ENCODE measurements around the gene AFAP1. TPM values are rescaled to one million over a fixed set of nuclear protein-coding genes. Genes with fewer than 3 reads are reported as not detected.

AFAP1 gene
- polyA plus RNA-seq, 4 donors: 20.0 to 45.8 (median 26.3) TPM

DNA sequence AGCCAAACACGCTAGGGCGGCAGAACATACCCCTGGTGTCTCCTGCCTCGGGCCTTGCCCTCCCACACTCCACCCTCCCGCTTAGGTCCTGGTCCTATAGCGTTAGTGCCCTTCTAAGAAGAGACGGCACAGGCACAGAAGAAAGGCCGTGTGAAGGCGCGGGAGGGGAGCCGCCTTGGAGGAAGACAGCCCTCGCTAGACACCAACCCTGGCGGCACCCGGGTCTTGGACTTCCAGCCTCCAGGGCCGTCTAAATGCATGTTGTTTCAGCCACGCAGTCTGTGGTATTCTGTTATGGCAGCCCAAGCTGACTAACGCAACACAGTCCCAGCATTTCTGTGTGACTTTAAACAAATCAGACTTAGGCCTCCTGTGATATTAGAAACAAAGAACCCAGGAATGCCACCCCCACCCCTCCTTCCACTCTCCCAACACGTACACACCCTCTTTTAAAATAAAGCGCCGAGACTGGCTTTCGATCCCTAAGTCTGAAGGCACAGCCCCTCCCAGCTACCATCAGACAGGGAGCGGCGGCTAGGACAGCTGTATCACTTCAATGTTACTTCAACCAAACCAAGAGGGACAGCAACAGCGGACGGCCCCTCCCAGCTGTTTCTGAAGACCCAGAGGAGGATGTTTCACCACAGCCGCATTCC, 128.0 kb downstream of the AFAP1 start:
- DNase-seq (ENCODE audit: low read depth in 4 of 4, low spot score in 3 of 4): peak in 1 of 4 donors; percentile 74

DNA sequence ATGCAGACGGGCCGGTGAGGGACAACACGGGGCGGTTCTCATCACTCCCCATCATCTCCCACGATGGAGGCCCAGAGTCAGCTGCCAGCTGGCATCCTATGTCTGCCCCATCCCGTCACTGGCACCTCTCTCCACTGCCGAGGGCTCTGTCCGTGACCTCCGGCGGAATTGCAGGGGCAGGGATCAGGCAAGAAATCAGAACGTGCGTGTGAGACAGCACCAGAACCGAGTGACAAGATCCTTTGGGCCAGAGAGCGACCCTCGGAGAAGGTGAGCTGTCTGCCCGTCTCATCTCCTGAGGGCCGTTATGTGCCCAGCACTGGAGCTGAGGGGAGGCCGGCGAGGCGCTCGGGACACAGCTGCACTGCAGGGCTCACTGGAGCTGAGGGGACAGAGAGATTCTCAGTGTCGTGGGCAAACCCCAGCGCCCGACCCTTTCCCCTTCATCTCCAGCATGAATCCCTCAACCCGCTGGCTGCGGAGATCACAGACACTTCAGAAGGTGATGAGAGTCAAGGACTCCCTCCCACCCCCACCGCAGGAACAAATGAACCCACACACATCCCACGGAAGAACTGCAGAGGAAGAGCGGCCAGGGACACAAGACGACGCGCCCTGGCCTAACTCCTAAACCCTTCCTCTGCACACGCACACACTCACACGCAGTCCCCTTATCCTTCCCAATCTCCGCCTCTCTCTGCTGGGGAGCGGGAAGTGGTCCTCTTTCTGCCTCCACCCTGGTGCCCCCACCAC, 128.7 kb downstream of the AFAP1 start:
- no peak for DNase-seq (ENCODE audit: low read depth in 4 of 4, low spot score in 3 of 4)

DNA sequence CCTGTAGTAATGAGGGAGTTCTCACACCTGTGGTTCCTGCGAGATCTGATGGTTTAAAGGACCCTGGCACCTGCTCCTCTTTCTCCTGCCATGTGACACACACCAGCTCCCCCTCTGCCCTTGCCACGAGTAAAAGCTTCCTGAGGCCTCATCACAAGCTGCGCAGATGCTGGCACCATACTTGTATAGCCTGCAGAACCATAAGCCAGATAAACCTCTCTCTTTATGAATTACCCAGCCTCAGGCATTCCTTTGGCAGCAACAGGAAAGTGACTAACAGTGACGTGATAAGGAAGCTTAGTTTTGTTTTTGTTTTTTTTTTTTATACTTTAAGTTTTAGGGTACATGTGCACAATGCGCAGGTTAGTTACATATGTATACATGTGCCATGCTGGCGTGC, 130.9 kb downstream of the AFAP1 start:
- DNase-seq (ENCODE audit: low read depth in 4 of 4, low spot score in 3 of 4): no peak

DNA sequence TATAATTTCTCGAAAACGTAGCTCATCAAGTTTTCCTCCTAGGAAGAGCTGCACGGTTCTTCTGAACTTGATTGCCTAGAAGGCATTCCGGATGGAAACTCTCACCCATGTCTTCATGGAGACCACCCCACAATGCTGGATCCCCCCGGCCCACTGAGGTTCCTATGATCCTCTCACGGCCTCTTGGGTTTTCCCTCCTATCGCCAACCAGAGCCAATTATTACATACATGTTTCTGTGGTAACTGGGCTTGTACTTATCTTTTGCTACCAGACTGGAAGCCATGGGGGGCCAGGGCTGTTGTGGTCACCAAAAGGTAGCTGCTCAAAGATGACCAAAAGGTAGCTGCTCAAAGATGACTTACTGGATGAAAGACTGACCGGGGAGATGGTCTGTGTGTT, 131.5 kb downstream of the AFAP1 start:
- DNase-seq (ENCODE audit: low read depth in 4 of 4, low spot score in 3 of 4): no peak

DNA sequence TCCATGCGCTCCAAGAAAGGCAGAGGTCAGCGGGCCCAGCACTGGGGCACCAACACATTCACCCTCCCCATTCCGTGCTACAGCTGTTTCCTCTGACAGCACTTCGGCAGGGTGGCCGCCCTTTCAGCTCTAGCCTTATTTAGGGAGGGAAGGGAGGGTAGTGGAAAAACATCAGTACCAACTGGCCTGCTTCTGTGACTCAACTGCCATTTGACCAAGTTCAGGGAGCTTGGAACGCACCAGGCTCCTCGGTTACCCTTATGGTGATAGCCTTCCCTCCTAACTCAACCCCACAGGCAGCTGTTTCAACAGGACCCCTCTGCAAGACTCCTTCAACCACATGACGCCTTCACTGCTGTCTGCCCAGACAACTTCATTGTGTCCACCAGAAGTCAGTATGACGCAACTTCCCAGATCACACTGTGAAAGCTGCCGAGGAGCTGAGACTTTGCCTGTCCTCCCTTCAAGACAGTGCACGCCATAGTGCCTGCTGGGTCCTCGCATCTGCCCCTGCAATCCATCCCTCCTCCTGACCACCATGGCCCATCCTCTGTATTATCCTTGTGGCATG, 132.2 kb downstream of the AFAP1 start:
- DNase-seq (ENCODE audit: low read depth in 4 of 4, low spot score in 3 of 4): no peak

DNA sequence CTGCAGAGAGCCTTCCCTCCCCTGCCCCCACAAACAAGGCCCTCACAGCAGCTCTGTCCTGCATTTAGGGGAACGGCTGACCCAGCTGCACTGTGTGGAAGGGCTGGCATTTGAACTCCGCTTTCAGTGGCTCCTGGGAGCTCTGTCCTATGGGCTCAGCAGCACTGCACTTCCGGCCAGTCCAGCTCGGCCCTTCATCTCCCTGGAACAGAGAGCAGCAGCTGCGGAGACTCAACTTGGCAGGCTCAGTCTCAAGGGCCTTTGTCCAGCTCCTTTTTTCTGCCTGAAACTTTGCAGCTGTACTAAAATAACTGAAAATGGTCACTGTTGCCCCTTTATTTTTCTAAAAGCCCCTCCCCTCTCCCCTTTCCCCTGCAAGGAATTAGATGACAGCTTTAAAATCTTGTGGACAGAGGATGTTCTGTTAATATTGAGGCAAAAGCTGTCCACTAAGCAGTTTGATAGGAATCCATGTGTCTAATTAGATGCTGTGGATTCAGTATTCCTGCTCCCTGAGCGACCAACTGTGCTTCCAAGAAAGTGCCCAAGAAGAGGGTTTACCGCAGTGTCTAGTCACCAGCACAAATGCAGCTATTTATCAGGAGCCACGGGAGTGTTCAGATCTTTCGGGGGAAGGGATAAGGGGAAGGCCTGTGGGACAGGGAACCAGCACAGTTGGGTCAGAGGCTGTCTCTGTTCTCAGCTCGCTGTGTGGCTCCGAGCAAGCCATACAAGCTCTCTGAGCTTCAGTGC, 133.1 kb downstream of the AFAP1 start:
- peak in 3 of 4 donors; percentile 75 to 88 (median 84) for DNase-seq (ENCODE audit: low read depth in 4 of 4, low spot score in 3 of 4)

DNA sequence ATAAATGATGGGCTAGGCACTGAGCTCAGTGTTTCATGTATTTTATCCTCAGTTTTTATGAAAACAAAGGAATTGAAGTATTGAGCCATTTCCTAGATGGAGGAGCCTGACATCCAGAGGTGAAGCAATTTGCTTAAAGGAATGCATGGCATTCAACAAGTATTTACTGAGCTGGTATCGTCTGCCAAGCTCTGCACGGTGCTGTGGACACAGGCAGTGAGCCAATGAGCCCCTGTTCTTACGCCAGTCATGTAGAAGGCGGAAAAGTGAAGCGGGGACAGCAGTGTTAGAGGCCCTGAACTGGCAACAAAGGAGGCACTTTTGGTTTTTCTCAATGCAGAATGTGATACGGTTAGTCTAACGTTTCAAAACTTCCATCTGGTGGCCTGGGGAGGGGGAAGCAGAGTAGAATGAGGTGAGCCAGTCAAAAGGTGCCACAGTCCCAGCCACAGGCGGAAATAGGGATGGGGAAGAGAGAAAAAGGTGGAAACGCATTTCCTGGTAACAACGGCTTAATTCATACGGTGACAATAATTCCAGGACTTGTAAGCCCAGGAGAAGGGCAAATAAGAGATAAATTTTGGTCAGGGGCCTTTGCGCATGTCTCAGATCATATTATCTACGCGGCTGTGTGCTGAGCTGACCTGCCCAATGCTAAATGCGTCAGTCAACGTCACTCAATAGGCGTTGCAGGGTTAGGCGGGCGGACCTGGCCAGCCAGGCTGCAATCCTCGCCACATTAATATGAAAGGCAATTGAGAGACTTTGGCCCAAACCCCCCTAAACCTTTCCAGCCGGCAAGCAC, 133.9 kb downstream of the AFAP1 start:
- peak in 1 of 4 donors; percentile 66 for DNase-seq (ENCODE audit: low read depth in 4 of 4, low spot score in 3 of 4)

DNA sequence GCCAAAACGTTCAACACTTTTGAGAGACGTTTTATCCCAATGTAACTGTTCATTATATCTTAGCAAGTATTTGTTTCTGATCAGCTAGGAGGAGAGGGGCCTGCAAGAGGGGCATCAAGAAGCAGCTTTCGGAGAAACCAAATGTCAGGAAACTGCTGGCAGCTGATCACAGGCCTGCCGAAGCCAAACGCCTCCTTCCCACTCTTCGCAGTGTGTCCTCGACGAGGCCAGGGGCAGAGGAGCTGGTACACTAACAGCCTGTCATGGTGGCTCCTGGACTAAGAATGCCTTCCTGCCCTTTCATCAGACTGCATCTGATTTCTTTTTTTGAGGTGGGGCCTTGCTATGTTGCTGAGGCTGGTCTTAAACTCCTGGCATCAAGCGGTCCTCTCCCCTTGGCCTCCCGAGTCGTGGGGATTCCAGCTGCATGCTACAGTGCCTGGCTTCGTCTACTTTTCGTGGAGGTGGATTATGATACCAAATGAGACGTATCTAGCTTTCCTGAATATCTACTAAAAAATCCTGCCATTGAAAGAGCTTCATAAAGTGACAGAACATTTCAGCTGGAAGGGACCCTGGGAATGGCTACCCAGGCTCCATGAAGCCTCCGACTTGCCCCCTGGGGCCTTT, 134.8 kb downstream of the AFAP1 start:
- DNase-seq (ENCODE audit: low read depth in 4 of 4, low spot score in 3 of 4): no peak

DNA sequence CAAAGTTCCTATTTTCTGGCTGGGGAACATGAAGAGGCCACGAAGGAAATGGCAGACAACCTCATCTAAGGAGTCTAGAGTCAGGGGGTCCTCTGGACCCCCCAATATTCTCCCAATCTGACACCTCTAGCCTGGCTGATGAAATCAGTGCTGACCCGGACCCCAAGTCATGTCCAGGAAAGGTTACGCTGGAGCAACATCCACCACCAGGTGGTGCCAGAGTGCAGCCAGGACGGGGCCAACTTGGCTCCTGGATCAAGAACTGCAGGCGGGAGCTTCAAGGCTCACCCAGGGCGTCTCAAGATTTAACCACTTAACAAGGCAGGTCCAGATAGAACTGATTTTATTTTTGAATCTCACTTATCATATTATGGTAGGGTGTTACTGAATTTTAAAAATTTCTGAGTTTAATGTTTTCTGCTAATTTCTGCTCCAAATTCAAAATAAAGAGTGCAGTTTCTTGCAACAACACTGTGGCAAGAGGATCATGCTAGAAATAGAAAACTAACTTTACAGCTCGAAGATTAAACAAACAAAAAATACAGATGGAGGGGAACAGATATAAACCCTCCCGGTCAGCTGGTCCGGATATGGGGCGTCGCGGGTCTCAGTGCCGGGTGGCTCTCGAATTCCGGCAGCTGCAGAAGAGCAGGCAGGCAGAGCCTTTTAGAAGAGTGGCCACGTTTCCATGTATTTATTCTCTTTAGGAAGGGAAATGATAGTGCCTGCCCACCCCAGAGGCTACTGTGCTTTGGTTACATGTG, 135.5 kb downstream of the AFAP1 start:
- no peak for DNase-seq (ENCODE audit: low read depth in 4 of 4, low spot score in 3 of 4)

DNA sequence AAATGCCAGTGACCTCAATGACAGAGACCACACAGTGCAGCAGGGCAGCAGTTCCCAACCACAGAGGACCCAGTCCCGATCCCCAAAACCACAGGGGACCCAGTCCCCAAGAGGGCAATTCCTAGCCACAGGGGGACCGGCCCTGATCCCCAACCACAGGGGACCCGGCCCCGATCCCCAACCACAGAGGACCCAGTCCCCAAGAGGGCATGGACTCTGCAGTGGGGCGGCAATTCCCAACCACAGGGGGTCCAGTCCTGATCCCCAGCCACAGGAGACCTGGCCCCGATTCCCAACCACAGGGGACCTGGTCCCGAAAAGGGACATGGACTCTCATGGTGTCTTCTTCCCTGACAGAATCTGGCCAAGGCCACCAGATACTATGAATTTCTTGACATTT, 136.3 kb downstream of the AFAP1 start:
- no peak for DNase-seq (ENCODE audit: low read depth in 4 of 4, low spot score in 3 of 4)

DNA sequence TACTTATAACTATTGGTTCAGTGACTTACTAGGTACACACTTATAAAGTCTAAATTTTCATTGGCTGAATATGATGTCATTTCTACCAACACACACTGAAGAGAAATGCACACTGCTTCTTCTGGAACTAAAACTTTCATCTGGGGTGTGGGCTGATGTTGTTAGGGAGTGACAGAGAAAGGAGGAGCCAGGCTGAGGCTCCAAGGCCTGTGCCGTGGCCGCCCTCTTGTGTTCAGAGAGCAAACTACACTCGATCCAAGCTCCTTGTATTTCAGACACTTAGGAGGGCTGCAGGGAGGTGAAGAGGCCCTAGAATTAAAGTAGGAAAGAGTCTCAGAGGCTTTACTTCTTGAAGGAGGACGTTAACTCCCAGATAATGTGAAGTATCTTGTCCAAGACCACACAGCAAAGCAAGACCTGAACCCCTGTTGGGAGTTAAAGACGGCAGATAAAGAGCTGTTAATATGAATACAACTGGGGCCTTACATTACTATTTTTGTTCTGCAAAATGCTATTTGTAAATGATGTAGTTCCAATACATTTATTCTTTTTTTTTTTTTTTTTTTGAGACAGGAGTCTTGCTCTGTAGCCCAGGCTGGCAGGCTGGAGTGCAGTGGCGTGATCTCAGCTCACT, 137.5 kb downstream of the AFAP1 start:
- DNase-seq (ENCODE audit: low read depth in 4 of 4, low spot score in 3 of 4): no peak

DNA sequence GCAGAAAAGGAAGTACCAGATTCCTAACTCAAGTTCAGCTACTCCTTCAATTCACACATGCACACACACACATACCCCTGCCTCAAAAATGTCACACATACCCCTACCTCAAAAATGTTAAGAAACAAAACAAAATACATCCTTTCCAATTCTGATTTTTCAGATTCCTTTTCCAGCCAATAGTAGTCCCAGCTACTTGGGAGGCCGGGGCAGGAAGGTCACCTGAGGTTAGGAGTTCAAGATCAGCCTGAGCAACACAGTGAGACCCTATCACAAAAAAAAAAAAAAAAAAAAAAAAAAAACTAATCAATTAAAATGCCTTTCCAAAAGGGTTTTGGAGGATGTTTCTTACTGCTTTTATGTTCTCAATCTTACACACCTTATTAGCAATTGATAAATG, 138.0 kb downstream of the AFAP1 start:
- DNase-seq (ENCODE audit: low read depth in 4 of 4, low spot score in 3 of 4): no peak

DNA sequence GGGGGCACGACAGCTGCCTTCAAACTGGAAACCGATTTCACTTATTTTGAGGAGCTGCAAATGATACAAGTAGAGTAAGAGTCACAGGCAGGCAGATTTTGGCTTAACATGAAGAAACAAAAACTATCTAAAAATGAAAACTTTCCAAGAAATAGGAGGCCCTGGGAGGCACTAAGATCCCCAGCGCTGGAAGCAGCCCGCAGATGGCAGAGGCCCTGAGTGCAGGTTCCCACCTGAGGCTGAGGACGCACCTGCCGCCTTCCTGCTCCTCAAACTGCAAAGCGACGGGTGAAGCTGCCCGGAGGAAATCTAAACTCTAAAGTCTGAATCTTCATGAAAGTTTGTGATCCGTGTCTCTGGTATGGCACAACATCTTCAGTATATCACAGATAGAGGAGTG, 138.7 kb downstream of the AFAP1 start:
- DNase-seq (ENCODE audit: low read depth in 4 of 4, low spot score in 3 of 4): no peak

DNA sequence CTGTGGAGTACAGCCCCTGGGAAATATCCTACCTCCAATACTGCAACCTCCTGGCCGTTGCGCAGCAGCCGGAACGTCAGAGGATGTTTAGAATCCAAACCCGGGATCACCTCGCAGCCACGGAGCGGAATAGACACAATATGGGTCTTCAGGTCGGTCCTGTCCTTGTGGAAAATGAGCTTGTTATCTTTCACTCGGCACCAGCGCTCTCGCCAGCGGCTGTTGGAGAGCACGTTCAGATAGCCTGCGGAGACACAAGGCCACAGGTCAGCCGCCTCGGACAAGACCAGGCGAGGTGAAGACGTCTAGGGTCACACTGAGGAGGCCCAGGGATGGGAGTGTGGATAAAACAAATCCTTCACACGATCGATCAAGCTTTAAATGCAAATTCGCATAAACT, 139.3 kb downstream of the AFAP1 start:
- DNase-seq (ENCODE audit: low read depth in 4 of 4, low spot score in 3 of 4): no peak

DNA sequence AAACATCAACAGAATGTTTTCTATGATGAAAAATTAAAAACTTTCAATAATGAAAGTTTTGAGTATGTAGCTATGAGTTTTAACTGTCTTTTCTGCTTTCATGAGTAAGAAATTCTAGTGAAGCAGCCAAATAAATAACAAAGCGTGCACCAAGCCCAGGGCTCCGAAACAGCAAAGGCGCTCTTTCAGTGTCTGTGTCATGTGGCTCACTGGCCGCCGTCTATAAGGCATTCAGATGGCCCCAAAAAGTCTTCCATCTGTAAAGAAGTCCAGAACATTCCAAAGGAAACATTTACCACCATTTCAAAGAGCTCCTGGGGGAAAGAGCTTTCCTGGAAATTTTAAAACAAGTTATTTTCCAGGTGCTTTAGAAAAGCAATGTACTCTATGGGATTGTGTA, 139.9 kb downstream of the AFAP1 start:
- DNase-seq (ENCODE audit: low read depth in 4 of 4, low spot score in 3 of 4): no peak

DNA sequence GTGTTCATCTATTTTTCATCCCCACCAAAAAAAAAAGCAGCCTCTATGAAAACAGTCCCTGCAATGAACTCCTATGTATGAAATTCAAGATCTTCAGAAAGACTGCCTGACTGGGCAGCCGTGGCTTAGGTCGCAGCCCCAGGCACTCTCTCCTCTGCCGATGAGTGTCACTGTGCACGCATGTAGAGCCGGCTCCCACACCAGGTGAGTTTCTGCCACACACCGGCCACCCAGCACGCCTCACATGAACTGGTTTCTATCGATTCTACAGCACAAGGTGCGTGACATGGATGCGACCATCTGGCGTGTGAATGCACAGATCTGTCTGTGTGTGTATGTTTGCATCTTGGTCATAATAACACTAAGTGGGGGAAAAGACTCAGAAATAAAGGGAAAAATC, 140.4 kb downstream of the AFAP1 start:
- no peak for DNase-seq (ENCODE audit: low read depth in 4 of 4, low spot score in 3 of 4)

DNA sequence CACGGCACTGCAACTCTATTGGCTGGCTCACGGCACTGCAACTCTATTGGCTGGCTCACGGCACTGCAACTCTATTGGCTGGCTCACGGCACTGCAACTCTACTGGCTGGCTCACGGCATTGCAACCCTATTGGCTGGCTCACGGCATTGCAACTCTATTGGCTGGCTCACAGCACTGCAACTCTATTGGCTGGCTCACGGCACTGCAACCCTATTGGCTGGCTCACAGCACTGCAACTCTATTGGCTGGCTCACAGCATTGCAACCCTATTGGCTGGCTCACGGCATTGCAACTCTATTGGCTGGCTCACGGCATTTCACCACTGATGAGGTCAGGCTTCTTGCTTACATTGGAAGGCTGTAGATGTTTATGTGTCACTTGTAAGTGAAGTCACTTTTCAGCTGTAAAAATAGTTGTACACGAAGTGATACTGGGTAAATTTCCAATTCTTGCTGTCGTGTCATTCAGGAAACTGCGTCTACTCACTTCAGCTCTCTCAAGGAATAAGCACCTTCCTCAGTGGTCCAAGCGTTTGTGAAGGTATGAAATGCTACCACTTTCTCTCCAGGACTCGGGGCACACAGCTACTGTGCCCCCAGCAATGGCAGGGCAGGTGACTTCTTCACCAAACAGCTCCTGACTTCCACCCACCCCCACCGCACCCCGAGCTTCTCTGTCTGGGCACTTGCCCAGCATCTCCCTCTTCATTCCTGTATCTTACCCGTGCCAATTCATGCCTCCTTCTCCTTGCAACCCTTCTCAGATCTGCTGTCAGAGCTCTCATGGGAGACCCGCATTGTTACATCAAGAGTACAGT, 141.3 kb downstream of the AFAP1 start:
- DNase-seq (ENCODE audit: low read depth in 4 of 4, low spot score in 3 of 4): no peak

DNA sequence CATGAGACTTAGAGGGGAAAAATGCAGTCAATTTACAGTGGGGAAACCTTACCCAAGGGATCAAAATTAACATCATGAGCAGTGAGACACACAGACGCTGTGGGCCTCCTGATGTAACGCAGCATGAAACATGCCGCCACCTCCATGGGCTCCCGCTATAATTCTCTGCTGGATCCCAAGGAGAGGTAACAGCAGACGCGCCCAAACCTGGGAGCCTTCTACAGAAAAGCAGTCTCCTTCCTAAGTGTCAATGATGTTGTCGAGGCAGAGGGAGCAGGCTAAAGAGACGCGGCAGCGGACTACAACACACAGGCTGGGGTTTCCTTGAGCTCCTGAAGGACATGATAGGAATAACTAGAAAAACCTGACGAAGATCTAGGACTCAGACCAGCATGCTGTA, 142.3 kb downstream of the AFAP1 start:
- DNase-seq (ENCODE audit: low read depth in 4 of 4, low spot score in 3 of 4): no peak
